ENCODE measurements around the gene MRAS. TPM values are rescaled to one million over a fixed set of nuclear protein-coding genes. Genes with fewer than 3 reads are reported as not detected.
A peak's percentile ranks its signal among the peaks of the same experiment; 100 is the strongest.

MRAS gene
- total and polyA plus RNA-seq, 2 donors from 2014 or later = 30.9 to 106 TPM

GRCh38 chr3:138384976-138385375 lies 36.6 kb downstream of the MRAS start:
- DNase-seq = no peak

GRCh38 chr3:138389144-138389601 lies 40.8 kb downstream of the MRAS start:
- DNase-seq (no peak), FAIRE-seq (no peak)
- H3K9ac ChIP-seq (ENCODE audit: low read length in 3 of 3) = no peak overlapping the region
- no peaks in the 10 kb centered on the region for H3K9me3 ChIP-seq (ENCODE audit: control insufficient read depth in 2 of 3, insufficient read depth in 1 of 3, low read length in 3 of 3)
- H3K27me3 ChIP-seq (ENCODE audit: control insufficient read depth, insufficient read depth, low read length) = no peaks in the 10 kb centered on the region
- H3K36me3 ChIP-seq (ENCODE audit: control insufficient read depth in 2 of 3, insufficient read depth in 3 of 3, low read length in 3 of 3) = no peaks in the 10 kb centered on the region
- no peak overlapping the region for H3K27ac ChIP-seq (ENCODE audit: low read depth in 2 of 2, low read length in 2 of 2)
- H3K4me1 ChIP-seq (ENCODE audit: control insufficient read depth in 2 of 3, insufficient read depth in 2 of 3, low read depth in 1 of 3, low read length in 3 of 3) = peaks cover 0 to 3% (median 0%) of the 10 kb centered on the region in 3 donors
- no peak for TF ChIP-seq CTCF (IDR thresholded peaks at IDR 0.05; ENCODE audit: borderline replicate concordance, extremely low read depth, insufficient read depth)
- H3K4me3 ChIP-seq (ENCODE audit: low read length in 3 of 3) = no peak overlapping the region
- intact Hi-C loops (cut with DNase I) = no loop called here

More at GRCh38 chr3:138384976-138385375, 36.6 kb downstream of the MRAS start:
- peaks cover 0 to 18% (median 12%) of the 10 kb centered on the region in 3 donors for H3K4me1 ChIP-seq (ENCODE audit: control insufficient read depth in 2 of 3, insufficient read depth in 2 of 3, low read depth in 1 of 3, low read length in 3 of 3)
- H3K4me3 ChIP-seq (ENCODE audit: low read length in 3 of 3) = no peak overlapping the region
- no peaks in the 10 kb centered on the region for H3K27me3 ChIP-seq (ENCODE audit: control insufficient read depth, insufficient read depth, low read length)
- no peaks in the 10 kb centered on the region for H3K36me3 ChIP-seq (ENCODE audit: control insufficient read depth in 2 of 3, insufficient read depth in 3 of 3, low read length in 3 of 3)
- H3K9ac ChIP-seq (ENCODE audit: low read length in 3 of 3) = no peak overlapping the region
- intact Hi-C loops (cut with DNase I) = no loop called here
- no peak overlapping the region for H3K27ac ChIP-seq (ENCODE audit: low read depth in 2 of 2, low read length in 2 of 2)
- no peaks in the 10 kb centered on the region for H3K9me3 ChIP-seq (ENCODE audit: control insufficient read depth in 2 of 3, insufficient read depth in 1 of 3, low read length in 3 of 3)
- no peak for TF ChIP-seq CTCF (IDR thresholded peaks at IDR 0.05; ENCODE audit: borderline replicate concordance, extremely low read depth, insufficient read depth)
- no peak for FAIRE-seq

- Histone ChIP-seq H3K9ac (ENCODE audit: low read length in 3 of 3) (no peak overlapping the region), H3K9me3 (ENCODE audit: control insufficient read depth in 2 of 3, insufficient read depth in 1 of 3, low read length in 3 of 3) (no peaks in the 10 kb centered on the region), H3K4me3 (ENCODE audit: low read length in 3 of 3) (no peak overlapping the region), H3K36me3 (ENCODE audit: control insufficient read depth in 2 of 3, insufficient read depth in 3 of 3, low read length in 3 of 3) (no peaks in the 10 kb centered on the region), H3K27ac (ENCODE audit: low read depth in 2 of 2, low read length in 2 of 2) (peak overlapping the region in 1 of 2 donors; percentile 47), H3K4me1 (ENCODE audit: control insufficient read depth in 2 of 3, insufficient read depth in 2 of 3, low read depth in 1 of 3, low read length in 3 of 3) (peaks cover 0 to 3% (median 0%) of the 10 kb centered on the region in 3 donors), H3K27me3 (ENCODE audit: control insufficient read depth, insufficient read depth, low read length) (no peaks in the 10 kb centered on the region)
- TF ChIP-seq CTCF (IDR thresholded peaks at IDR 0.05; ENCODE audit: borderline replicate concordance, extremely low read depth, insufficient read depth) = no peak
- FAIRE-seq (no peak), DNase-seq (peak in 1 of 5 donors; percentile 34)
- intact Hi-C loops (cut with DNase I) = no loop called here
Observed at GRCh38 chr3:138389841-138390581, 41.6 kb downstream of the MRAS start.
